LNCAP (cell line): ENCODE results near the gene ANO2.

Experiments
- CTCF ChIP-seq: fragments of 450-650 bp; IDR thresholded peaks from 2 replicates; pipeline ENCODE4 v1.5.1; 2017; ENCODE audit warnings: mild to moderate bottlenecking

The ANO2 gene

GRCh38 chr12:5578775-5579174 lies 366.3 kb downstream of the ANO2 start:
- no peak for TF ChIP-seq CTCF

GRCh38 chr12:5577741-5578140 lies 367.3 kb downstream of the ANO2 start:
- no peak for TF ChIP-seq CTCF

- no peak for TF ChIP-seq CTCF
Observed at GRCh38 chr12:5577211-5577612, 367.8 kb downstream of the ANO2 start.

GRCh38 chr12:5575987-5576386 lies 369.1 kb downstream of the ANO2 start:
- TF ChIP-seq CTCF, result no peak

GRCh38 chr12:5575232-5575631 lies 369.8 kb downstream of the ANO2 start:
- no peak for TF ChIP-seq CTCF

GRCh38 chr12:5573390-5573789 lies 371.7 kb downstream of the ANO2 start:
- TF ChIP-seq CTCF, result no peak

- no peak for TF ChIP-seq CTCF
Observed at GRCh38 chr12:5571115-5571514, 373.9 kb downstream of the ANO2 start.

GRCh38 chr12:5570416-5570815 lies 374.6 kb downstream of the ANO2 start:
- no peak for TF ChIP-seq CTCF
